Uterus (tissue), 2 donors: ENCODE measurements around the gene SPTSSA.

Experiments used
- POLR2A ChIP-seq, 2 donors: fragments of 450-650 bp; IDR thresholded peaks; one replicate each; pipeline ENCODE4 v1.6.1; 2016; ENCODE audit warnings: antibody characterized with exemption in 2 of 2, mild to moderate bottlenecking in 1 of 2, moderate library complexity in 1 of 2
- TF ChIP-seq, protein P1 (sequence below), 4 experiments: fragments of 200-600 bp in 2 of 4; fragments of 450-650 bp in 2 of 4; sonication (generic) in 2 of 4; IDR thresholded peaks; one replicate each; pipeline ENCODE4 v1.5.1; 2016 to 2019; ENCODE audit warnings: antibody characterized with exemption in 4 of 4, mild to moderate bottlenecking in 2 of 4, moderate library complexity in 1 of 4

DNA sequence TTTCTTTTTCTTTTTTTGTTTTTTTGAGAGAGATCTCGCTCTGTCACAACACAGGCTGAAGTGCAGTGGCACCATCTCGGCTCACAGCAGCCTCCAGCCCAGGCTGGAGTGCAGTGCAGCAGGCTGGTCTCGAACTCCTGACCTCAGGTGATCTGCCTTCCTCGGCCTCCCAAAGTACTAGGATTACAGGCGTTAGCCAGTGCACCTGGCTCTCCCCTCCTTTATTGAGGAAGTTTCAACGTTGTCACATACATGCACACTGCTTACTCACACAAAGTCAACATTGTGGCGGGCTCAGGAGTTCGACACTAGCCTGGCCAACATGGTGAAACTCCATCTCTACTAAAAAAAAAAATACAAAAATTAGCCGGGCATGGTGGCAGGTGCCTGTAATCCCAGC, 45.4 kb upstream of the SPTSSA start:
- TF ChIP-seq, protein P1, sequence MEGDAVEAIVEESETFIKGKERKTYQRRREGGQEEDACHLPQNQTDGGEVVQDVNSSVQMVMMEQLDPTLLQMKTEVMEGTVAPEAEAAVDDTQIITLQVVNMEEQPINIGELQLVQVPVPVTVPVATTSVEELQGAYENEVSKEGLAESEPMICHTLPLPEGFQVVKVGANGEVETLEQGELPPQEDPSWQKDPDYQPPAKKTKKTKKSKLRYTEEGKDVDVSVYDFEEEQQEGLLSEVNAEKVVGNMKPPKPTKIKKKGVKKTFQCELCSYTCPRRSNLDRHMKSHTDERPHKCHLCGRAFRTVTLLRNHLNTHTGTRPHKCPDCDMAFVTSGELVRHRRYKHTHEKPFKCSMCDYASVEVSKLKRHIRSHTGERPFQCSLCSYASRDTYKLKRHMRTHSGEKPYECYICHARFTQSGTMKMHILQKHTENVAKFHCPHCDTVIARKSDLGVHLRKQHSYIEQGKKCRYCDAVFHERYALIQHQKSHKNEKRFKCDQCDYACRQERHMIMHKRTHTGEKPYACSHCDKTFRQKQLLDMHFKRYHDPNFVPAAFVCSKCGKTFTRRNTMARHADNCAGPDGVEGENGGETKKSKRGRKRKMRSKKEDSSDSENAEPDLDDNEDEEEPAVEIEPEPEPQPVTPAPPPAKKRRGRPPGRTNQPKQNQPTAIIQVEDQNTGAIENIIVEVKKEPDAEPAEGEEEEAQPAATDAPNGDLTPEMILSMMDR (IDR thresholded peaks at IDR 0.05): no peak
- TF ChIP-seq POLR2A (IDR thresholded peaks at IDR 0.05): no peak
